ENCODE results near the gene RPL36.
"Not testable (repeated sequence)": the region's sequence is repeated elsewhere in the genome, so short reads cannot be mapped to it uniquely, and the experiment has no call there.

Gene RPL36

GRCh38 chr19:5707576-5708575, 17.8 kb downstream of the RPL36 start:
- DNase-seq = no peak

DNA sequence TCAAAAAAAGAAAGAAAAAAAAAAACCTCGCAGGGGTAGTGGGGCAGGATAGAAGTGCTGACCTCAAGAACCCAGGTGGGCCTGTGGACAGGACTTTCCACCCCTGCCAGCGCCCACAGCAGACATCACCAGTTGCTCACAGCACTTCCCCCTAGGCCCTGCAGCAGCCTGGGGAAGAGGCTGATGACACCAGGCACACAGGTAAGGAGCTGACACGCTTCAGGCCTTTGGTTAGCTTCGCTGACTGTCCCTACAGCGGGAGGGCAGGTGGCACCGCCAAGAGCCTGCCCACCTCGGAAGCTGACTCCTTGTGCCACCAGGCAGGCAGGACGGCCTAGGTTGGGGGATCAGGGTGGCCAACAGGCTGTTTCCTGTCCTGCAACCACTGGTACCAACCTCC, 20.9 kb downstream of the RPL36 start:
- DNase-seq = no peak

GRCh38 chr19:5711713-5712161, 21.6 kb downstream of the RPL36 start:
- DNase-seq = no peak

GRCh38 chr19:5713228-5713627, 23.1 kb downstream of the RPL36 start:
- DNase-seq = no peak

DNA sequence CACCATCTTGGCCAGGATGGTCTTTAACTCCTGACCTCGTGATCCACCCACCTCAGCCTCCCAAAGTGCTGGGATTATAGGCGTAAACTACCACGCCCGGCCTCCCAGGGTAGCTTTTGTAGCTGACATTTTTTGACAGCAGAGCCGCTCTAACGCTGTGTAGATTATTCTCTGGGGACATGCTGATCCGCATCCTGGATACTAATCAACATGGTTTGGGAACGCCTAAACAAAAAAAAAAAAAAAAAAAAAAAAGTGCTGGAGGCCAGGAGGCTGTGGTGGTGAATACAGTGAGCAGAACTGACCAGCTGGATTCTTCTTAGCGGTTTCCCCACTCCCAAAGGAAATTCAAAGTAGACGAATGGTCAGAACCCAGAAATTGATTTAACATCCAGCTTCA, 24.7 kb downstream of the RPL36 start:
- DNase-seq = no peak

DNA sequence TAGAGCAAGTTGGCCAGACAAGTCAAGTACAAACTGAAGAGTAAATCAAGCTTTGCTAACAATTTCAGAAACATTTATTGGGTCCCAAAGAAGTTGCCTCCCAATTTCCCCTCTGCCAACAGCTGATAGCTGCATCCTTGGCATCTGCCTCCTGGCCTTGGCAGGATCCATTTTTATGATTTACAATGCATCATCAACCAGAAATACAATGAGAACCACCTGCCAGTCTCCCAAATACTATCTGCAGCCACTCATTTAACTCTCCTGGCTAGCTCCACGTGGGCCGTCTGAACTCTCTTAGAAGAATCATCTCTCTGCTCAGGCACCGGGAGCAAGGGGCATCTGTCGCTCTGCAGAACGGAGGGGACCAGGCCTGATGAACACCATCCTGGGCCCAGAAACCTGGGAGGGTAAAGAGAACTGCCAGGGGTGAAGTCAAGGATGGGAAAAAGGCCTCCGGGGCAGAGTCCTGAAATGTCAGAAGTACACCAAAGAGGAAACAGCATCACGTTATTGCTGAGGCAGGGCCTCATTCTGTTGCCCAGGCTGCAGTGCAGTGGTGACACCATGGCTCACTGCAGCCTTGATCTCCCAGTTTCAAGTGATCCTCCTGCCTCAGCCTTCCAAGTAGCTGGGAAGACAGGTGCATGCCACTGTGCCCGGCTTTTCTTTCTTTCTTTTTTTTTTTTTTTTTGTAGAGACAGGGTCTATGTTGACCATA, 27.3 kb downstream of the RPL36 start:
- no peak for DNase-seq

GRCh38 chr19:5718037-5718578, 28.0 kb downstream of the RPL36 start:
- no peak for DNase-seq

DNA sequence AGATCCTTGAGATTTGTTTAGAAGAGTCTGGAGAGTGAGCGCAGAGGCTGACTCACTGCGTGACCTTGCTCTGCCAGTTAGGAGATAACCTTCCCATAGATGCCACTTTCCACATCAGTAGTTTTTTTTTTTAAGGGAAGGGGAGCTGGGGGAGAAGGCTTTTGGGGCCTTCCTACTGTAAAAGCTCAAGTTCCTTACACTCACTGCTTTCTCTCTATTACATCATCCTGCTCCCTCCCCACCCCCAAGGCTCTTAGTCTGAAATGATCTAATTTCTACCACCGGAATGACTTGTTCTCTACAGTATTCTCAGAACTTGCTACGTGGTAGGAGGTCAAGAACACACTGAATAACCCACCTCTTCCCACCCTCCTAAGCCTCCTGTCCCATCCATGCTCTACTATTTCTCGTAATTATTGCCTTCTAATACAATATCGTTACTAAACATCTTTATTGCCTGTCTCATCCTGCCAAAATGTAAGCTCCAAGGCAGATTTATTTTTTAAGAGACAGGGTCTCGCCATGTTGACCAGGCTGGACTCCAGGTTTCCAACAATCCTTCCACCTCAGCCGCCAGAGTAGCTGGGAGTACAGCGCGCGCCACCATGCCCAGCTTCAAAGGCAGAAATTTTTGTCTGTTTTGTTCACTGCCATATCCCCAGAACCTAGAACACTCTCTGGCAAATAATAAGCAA, 28.6 kb downstream of the RPL36 start:
- no peak for DNase-seq

- DNase-seq = no peak
These were observed 29.3 kb downstream of the RPL36 start for GRCh38 chr19:5719274-5719960.

DNA sequence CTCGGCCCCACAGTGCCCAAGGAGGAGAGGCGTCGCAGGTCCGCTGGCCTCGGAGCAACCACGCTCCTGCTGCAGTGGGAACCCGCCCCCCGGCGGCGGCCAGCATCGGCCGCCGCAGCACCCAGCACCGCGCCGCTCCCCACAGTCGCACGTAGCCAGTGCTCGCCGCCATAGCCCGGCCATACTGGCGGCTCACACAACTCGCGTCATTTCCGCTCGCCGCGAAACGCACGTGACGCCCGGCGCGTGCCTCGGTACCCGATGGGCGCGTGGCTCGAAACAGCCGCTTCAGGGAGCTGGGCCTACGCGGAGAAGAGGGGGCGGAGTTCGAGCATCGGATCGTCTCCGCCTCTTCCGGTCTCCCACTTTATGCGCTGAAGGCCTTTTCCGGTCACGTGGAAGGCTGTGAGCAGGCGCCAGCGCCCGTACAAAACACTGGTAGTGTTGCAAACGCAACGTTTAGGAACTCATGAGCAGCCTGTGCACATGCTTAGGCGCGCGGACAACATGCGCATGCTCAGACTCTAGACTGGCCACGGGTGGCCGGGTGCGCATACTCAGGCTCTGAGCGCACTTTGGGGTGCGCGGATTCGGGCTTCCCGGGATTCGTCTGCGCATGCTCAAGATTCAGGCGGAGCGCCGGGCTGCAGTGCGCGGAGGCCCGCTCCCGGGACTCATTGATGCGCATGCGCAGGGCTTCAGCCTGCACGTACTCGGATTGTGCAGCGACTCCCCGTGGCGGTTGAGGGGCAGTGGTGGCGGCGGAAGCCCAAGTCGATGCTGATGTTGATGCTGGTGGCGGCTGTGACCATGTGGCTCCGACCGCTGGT, 30.1 kb downstream of the RPL36 start, which contains the start of the genes CATSPERD and LONP1:
TSS of gene CATSPERD (plus strand) at position 677 of the 830 bp plus-strand sequence. CDS start at position 778, 101 bp downstream.
TSS of gene LONP1 (minus strand) at position 186 of the 830 bp plus-strand sequence. CDS start at position 172, 14 bp downstream.
- peak; percentile 99 for DNase-seq

DNA sequence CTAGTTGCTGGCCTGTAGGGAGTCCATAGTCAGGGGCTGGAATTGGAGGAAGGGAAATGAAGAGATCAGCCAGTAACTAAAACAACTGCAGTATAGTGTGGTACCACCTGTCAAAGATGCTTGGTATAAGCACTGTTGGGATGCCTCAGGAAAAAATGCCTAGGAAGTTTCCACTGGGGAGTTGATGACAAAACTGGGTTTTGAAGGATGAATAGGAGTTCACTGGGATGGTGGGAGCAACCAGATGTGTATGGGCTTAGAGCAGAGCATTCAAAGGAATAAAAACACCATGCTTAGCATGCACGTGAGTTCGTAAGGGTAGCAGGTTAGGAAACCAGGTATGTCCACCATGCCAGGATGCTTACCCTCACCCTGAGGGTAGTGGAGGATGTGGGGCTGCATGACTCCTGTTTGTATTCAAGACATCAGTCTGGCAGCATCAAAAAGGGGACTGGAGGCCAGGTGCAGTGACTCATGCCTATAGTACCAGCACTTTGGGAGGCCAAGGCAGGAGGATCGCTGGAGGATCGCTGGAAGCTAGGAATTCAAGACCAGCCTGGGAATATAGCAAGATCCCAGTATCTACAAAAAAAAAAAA, 37.5 kb downstream of the RPL36 start:
- DNase-seq = no peak

DNA sequence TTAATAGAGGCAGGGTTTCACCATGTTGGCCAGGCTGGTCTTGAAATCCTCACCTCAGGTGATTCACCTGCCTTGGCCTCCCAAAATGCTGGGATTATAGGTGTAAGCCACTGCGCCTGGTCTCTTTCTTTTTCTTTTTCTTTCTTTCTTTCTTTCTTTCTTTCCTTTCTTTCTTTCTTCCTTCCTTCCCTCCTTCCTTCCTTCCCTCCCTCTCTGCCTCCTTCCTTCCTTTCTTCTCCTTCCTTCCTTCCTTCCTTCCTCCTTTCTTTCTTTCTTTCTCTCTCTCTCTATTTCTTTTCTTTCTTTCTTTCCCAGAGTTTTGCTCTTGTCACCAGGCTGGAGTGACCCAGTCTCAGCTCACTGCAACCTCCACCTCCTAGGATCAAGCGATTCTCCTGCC, 43.1 kb downstream of the RPL36 start:
- DNase-seq = not testable (repeated sequence)

DNA sequence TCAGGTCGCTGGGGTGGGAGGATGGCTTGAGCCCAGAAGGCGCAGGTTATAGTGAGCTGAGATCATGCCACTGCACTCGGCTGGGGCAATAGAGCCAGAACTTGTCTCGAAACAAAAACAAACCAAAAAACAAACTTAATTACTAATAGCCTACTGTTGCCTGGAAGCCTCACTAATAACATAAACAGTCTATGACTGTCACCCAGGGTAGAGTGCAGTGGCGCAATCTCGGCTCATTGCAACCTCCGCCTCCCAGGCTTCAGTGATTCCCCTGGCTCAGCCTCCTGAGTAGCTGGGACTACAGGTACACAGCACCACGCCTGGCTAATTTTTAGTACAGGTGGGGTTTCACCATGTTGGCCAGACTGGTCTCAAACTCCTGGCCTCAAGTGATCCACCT, 48.3 kb downstream of the RPL36 start:
- DNase-seq = no peak
